Astrocyte (in vitro differentiated cells and primary cell): Measurements from ENCODE around the gene DHX35. TPM values are rescaled to one million over a fixed set of nuclear protein-coding genes. Genes with fewer than 3 reads are reported as not detected.

Source experiments
- DNase-seq: peaks from one replicate; pipeline ENCODE4 v3.0.0-alpha.2; 2010; ENCODE audit warnings: low read depth
- FAIRE-seq: peaks from 2 replicates; lab custom pipeline; 2011; peaks lifted over from hg19 to GRCh38; lab: Jason Lieb, UNC
- H2AFZ ChIP-seq: 2 replicates; pipeline ENCODE4 v1.6.0; 2012; ENCODE audit warnings: low read depth, low read length, inconsistent platforms
- H3K27ac ChIP-seq: 2 replicates; pipeline ENCODE4 v1.5.1; 2011; ENCODE audit warnings: low read depth, low read length, inconsistent platforms
- H3K27me3 ChIP-seq: 2 replicates; pipeline ENCODE4 v1.6.0; 2011; ENCODE audit warnings: low read length, inconsistent platforms; ENCODE audit not compliant: insufficient read depth
- H3K36me3 ChIP-seq: 2 replicates; pipeline ENCODE4 v1.5.1; 2011; ENCODE audit warnings: low read length, inconsistent platforms; ENCODE audit not compliant: insufficient read depth
- H3K4me1 ChIP-seq: 2 replicates; pipeline ENCODE4 v1.5.1; 2011; ENCODE audit warnings: low read length, inconsistent platforms; ENCODE audit not compliant: insufficient read depth
- H3K4me2 ChIP-seq: 2 replicates; pipeline ENCODE4 v1.6.0; 2012; ENCODE audit warnings: low read length, inconsistent platforms
- H3K4me3 ChIP-seq: 2 replicates; pipeline ENCODE4 v1.5.1; 2011; ENCODE audit warnings: low read depth, mild to moderate bottlenecking, low read length, inconsistent platforms; ENCODE audit not compliant: insufficient read depth
- H3K79me2 ChIP-seq: 2 replicates; pipeline ENCODE4 v1.6.0; 2012; ENCODE audit warnings: mild to moderate bottlenecking, low read length, inconsistent platforms; ENCODE audit not compliant: insufficient read depth
- H3K9ac ChIP-seq: 2 replicates; pipeline ENCODE4 v1.6.0; 2012; ENCODE audit warnings: mild to moderate bottlenecking, low read length, inconsistent platforms
- H3K9me3 ChIP-seq: 2 replicates; pipeline ENCODE4 v1.5.1; 2012; ENCODE audit warnings: low read depth, mild to moderate bottlenecking, low read length, inconsistent platforms; ENCODE audit not compliant: insufficient read depth
- H4K20me1 ChIP-seq: 2 replicates; pipeline ENCODE4 v1.6.0; 2012; ENCODE audit warnings: low read length, inconsistent platforms; ENCODE audit not compliant: insufficient read depth
- H3K27ac Mint-ChIP-seq: one replicate; pipeline ENCODE4 v1.8.0; 2021; ENCODE audit warnings: mild to moderate bottlenecking, mixed read lengths; ENCODE audit not compliant: unreplicated experiment
- H3K27me3 Mint-ChIP-seq: one replicate; pipeline ENCODE4 v1.8.0; 2021; ENCODE audit warnings: low read depth, mixed read lengths; ENCODE audit not compliant: unreplicated experiment
- H3K36me3 Mint-ChIP-seq: one replicate; pipeline ENCODE4 v1.8.0; 2021; ENCODE audit warnings: low read depth, mixed read lengths; ENCODE audit not compliant: unreplicated experiment
- H3K4me1 Mint-ChIP-seq: one replicate; pipeline ENCODE4 v1.8.0; 2021; ENCODE audit warnings: low read depth, mixed read lengths; ENCODE audit not compliant: unreplicated experiment
- H3K4me3 Mint-ChIP-seq: one replicate; pipeline ENCODE4 v1.8.0; 2021; ENCODE audit warnings: mild to moderate bottlenecking, moderate library complexity, mixed read lengths; ENCODE audit not compliant: unreplicated experiment
- H3K9me3 Mint-ChIP-seq: one replicate; pipeline ENCODE4 v1.8.0; 2021; ENCODE audit warnings: mild to moderate bottlenecking, mixed read lengths; ENCODE audit not compliant: unreplicated experiment
- EZH2 ChIP-seq: IDR thresholded peaks from 2 replicates; pipeline ENCODE4 v1.6.1; 2012; ENCODE audit warnings: mild to moderate bottlenecking, low read length, inconsistent platforms; ENCODE audit not compliant: insufficient read depth
- total RNA-seq: library from RNA; stranded (reverse); gene quantifications from 2 replicates; pipeline ENCODE4 v1.2.1, GENCODE V29; 2021
- TF ChIP-seq, protein P1 (sequence below): IDR thresholded peaks from 2 replicates; pipeline ENCODE4 v1.5.1; 2011; ENCODE audit warnings: low read depth, mild to moderate bottlenecking, inconsistent platforms, low read length, moderate library complexity; ENCODE audit not compliant: insufficient read depth

The DHX35 gene
- total RNA-seq, 1 donor from 2014 or later, result 7.8 TPM

DNA sequence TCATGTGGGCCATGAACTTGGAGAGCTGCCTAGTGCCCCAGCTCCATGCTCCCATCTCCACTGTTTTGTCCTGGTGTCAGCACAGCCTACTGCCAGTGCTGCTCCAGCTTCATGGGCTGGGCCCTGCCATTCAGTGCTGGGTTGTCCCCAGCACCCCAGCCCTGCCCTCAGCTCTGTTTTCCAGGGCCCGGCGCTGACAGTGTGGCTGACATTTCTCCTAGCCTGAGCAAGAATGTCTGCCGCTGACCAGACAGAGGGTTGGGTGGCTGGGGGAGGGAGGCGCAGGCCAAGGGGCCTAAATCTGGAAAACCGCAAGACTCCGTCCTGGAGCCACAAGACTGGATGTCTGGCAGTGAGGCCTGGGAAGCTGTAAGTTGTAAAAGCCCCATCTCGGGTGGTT lies 78.9 kb downstream of the DHX35 start:
- Histone ChIP-seq H2AFZ (no peak overlapping the region), H3K9me3 (no peaks in the 10 kb centered on the region), H3K36me3 (peaks cover 16% of the 10 kb centered on the region), H3K27ac (no peak overlapping the region), H3K4me2 (no peak overlapping the region), H3K27me3 (no peaks in the 10 kb centered on the region), H3K9ac (no peak overlapping the region), H4K20me1 (peaks cover 4% of the 10 kb centered on the region), H3K4me1 (no peaks in the 10 kb centered on the region), H3K79me2 (no peaks in the 10 kb centered on the region), H3K4me3 (no peak overlapping the region)
- no peaks in the 10 kb centered on the region for H3K27me3 Mint-ChIP-seq
- H3K36me3 Mint-ChIP-seq, result peaks cover 22% of the 10 kb centered on the region
- no peak overlapping the region for H3K4me3 Mint-ChIP-seq
- DNase-seq (no peak), FAIRE-seq (no peak)
- no peak for TF ChIP-seq EZH2
- TF ChIP-seq, protein P1, sequence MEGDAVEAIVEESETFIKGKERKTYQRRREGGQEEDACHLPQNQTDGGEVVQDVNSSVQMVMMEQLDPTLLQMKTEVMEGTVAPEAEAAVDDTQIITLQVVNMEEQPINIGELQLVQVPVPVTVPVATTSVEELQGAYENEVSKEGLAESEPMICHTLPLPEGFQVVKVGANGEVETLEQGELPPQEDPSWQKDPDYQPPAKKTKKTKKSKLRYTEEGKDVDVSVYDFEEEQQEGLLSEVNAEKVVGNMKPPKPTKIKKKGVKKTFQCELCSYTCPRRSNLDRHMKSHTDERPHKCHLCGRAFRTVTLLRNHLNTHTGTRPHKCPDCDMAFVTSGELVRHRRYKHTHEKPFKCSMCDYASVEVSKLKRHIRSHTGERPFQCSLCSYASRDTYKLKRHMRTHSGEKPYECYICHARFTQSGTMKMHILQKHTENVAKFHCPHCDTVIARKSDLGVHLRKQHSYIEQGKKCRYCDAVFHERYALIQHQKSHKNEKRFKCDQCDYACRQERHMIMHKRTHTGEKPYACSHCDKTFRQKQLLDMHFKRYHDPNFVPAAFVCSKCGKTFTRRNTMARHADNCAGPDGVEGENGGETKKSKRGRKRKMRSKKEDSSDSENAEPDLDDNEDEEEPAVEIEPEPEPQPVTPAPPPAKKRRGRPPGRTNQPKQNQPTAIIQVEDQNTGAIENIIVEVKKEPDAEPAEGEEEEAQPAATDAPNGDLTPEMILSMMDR, result no peak
- no peaks in the 10 kb centered on the region for H3K9me3 Mint-ChIP-seq
- H3K4me1 Mint-ChIP-seq, result peaks cover 3% of the 10 kb centered on the region
- H3K27ac Mint-ChIP-seq, result no peak overlapping the region

DNA sequence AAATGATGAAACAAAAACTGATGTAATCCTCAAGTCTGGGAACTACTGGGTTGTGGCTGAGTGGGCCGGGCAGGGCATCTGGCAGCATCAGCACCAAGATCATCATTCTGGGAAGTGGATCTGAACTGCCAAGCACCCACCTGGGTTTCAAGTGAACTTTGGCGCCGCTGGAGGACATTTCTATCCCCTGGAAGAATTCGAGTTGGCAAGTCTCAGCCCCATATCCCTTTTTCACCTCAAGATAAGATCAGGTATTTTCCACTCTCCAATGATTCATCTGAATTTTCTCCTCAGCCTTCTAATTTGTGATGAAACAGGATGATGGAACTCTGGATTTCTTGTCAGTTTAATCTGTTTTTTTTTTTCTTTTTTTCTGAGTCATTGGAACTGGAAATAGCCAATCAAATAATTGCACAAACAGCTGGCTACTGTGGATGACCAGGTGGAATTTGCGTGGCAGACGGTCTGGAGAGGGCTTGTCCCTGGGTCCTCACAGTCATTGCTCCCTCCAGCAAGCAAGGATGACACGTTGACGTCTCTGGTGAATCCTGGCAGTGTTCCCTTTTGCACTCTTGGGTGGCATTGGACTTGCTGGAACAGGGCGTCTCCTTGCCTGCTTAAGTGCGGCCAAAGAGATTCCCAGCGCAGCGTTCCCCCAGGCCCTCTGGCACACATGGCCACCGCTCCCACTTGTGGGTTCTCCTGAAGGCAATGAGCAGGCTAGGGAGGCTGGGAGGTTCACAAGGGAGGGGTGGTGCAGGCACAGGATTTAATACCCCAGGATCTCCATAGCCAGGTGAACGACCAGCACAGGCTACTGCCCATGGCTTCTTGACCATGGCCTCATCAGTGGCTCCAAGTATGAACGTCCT lies 80.4 kb downstream of the DHX35 start:
- no peak for FAIRE-seq
- Histone ChIP-seq H2AFZ (no peak overlapping the region), H3K27ac (no peak overlapping the region)

More for the DNA sequence above, 80.4 kb downstream of the DHX35 start:
- DNase-seq, result peak; percentile 76
- no peaks in the 10 kb centered on the region for H3K27me3 Mint-ChIP-seq
- no peak overlapping the region for H3K4me3 Mint-ChIP-seq
- Histone ChIP-seq H3K4me2 (no peak overlapping the region), H3K9ac (no peak overlapping the region), H3K27me3 (no peaks in the 10 kb centered on the region), H3K9me3 (no peaks in the 10 kb centered on the region), H3K4me3 (no peak overlapping the region), H3K36me3 (peaks cover 12% of the 10 kb centered on the region), H4K20me1 (peaks cover 4% of the 10 kb centered on the region), H3K4me1 (no peaks in the 10 kb centered on the region), H3K79me2 (no peaks in the 10 kb centered on the region)
- H3K9me3 Mint-ChIP-seq, result no peaks in the 10 kb centered on the region
- H3K4me1 Mint-ChIP-seq, result no peaks in the 10 kb centered on the region
- peaks cover 14% of the 10 kb centered on the region for H3K36me3 Mint-ChIP-seq
- no peak for TF ChIP-seq EZH2
- TF ChIP-seq, protein P1, result no peak
- no peak overlapping the region for H3K27ac Mint-ChIP-seq
